Measurements from ENCODE around the gene USP7. TPM values are rescaled to one million over a fixed set of nuclear protein-coding genes. Genes with fewer than 3 reads are reported as not detected.

The USP7 gene
- total RNA-seq, 3 donors from 2014 or later: 87.9 to 156 (median 118) TPM

- Histone ChIP-seq H3K36me3 (no peaks in the 10 kb centered on the region), H3K27me3 (no peaks in the 10 kb centered on the region), H3K27ac (no peak overlapping the region), H3K4me3 (no peak overlapping the region), H3K9me3 (no peaks in the 10 kb centered on the region), H3K4me1 (no peaks in the 10 kb centered on the region)
- TF ChIP-seq POLR2A (IDR thresholded peaks at IDR 0.05) (no peak), POLR2AphosphoS5 (IDR thresholded peaks at IDR 0.05) (no peak), CTCF (IDR thresholded peaks at IDR 0.05) (no peak)
- DNase-seq (ENCODE audit: low spot score in 2 of 2): no peak
- intact Hi-C loops (cut with DNase I; ENCODE audit: low total_unique reads): no loop called here
Observed at GRCh38 chr16:8999800-9000199, 36.1 kb upstream of the USP7 start.

- no peak overlapping the region for H3K27ac ChIP-seq
- no peaks in the 10 kb centered on the region for H3K9me3 ChIP-seq
- no peaks in the 10 kb centered on the region for H3K36me3 ChIP-seq
- intact Hi-C loops (cut with DNase I; ENCODE audit: low total_unique reads): no loop called here
- no peak for TF ChIP-seq POLR2AphosphoS5 (IDR thresholded peaks at IDR 0.05)
- no peaks in the 10 kb centered on the region for H3K27me3 ChIP-seq
- H3K4me3 ChIP-seq: no peak overlapping the region
- no peaks in the 10 kb centered on the region for H3K4me1 ChIP-seq
- no peak for DNase-seq (ENCODE audit: low spot score in 2 of 2)
Observed at GRCh38 chr16:8998108-8998507, 34.4 kb upstream of the USP7 start.

- Histone ChIP-seq H3K4me1 (no peaks in the 10 kb centered on the region), H3K36me3 (no peaks in the 10 kb centered on the region), H3K27ac (no peak overlapping the region), H3K9me3 (no peaks in the 10 kb centered on the region), H3K4me3 (no peak overlapping the region), H3K27me3 (no peaks in the 10 kb centered on the region)
- DNase-seq (ENCODE audit: low spot score in 2 of 2): no peak
- TF ChIP-seq CTCF (IDR thresholded peaks at IDR 0.05) (no peak), POLR2AphosphoS5 (IDR thresholded peaks at IDR 0.05) (no peak), POLR2A (IDR thresholded peaks at IDR 0.05) (no peak)
- intact Hi-C loops (cut with DNase I; ENCODE audit: low total_unique reads): no loop called here
Observed at GRCh38 chr16:8996891-8997290, 33.2 kb upstream of the USP7 start.

- Histone ChIP-seq H3K27ac (no peak overlapping the region), H3K4me3 (no peak overlapping the region), H3K9me3 (no peaks in the 10 kb centered on the region), H3K36me3 (no peaks in the 10 kb centered on the region), H3K4me1 (no peaks in the 10 kb centered on the region), H3K27me3 (no peaks in the 10 kb centered on the region)
- intact Hi-C loops (cut with DNase I; ENCODE audit: low total_unique reads): no loop called here
- no peak for DNase-seq (ENCODE audit: low spot score in 2 of 2)
- no peak for TF ChIP-seq POLR2A (IDR thresholded peaks at IDR 0.05)
- TF ChIP-seq POLR2AphosphoS5 (IDR thresholded peaks at IDR 0.05): no peak
- TF ChIP-seq CTCF (IDR thresholded peaks at IDR 0.05): no peak
Observed at GRCh38 chr16:8990445-8990844, 26.7 kb upstream of the USP7 start.

GRCh38 chr16:8989099-8989878 is 25.6 kb upstream of the USP7 start:
- Histone ChIP-seq H3K27me3 (no peaks in the 10 kb centered on the region), H3K9me3 (no peaks in the 10 kb centered on the region), H3K4me1 (no peaks in the 10 kb centered on the region), H3K27ac (no peak overlapping the region), H3K4me3 (no peak overlapping the region), H3K36me3 (no peaks in the 10 kb centered on the region)
- TF ChIP-seq CTCF (IDR thresholded peaks at IDR 0.05): no peak
- no peak for DNase-seq (ENCODE audit: low spot score in 2 of 2)
- intact Hi-C loops (cut with DNase I; ENCODE audit: low total_unique reads): no loop called here

All from breast epithelium (tissue), 4 donors.